Cardiac muscle cell (in vitro differentiated cells and primary cell): ENCODE measurements around the gene LRP5. TPM values are rescaled to one million over a fixed set of nuclear protein-coding genes. Genes with fewer than 3 reads are reported as not detected.
A peak's percentile ranks its signal among the peaks of the same experiment; 100 is the strongest.

Source experiments
- DNase-seq, 2 donors: peaks; one replicate each; pipeline versions ENCODE4 v3.0.0 to v3.0.0-alpha.2; 2010 to 2017; ENCODE audit warnings: low read depth in 1 of 2, low spot score in 1 of 2
- H3K27ac ChIP-seq: fragments of 200-600 bp; sonication (generic); 2 replicates; pipeline ENCODE4 v1.5.1; 2016
- H3K27me3 ChIP-seq: fragments of 200-600 bp; sonication (generic); 2 replicates; pipeline ENCODE4 v1.6.0; 2016; ENCODE audit warnings: control low read depth
- H3K36me3 ChIP-seq: fragments of 200-600 bp; sonication (generic); 2 replicates; pipeline ENCODE4 v1.5.1; 2016; ENCODE audit warnings: control low read depth
- H3K4me1 ChIP-seq: fragments of 200-600 bp; sonication (generic); 2 replicates; pipeline ENCODE4 v1.8.1; 2017; ENCODE audit warnings: low read depth, mild to moderate bottlenecking, mixed run types
- H3K4me3 ChIP-seq: fragments of 200-600 bp; sonication (generic); 2 replicates; pipeline ENCODE4 v1.5.1; 2016; ENCODE audit warnings: mild to moderate bottlenecking
- H3K9me3 ChIP-seq: fragments of 200-600 bp; sonication (generic); 2 replicates; pipeline ENCODE4 v1.5.1; 2017; ENCODE audit warnings: low read depth, mild to moderate bottlenecking, control low read depth
- polyA plus RNA-seq: library from polyadenylated mRNA; unstranded; fragments of >200 nt; fragmentation: Nextera tagmentation; extraction: Ambion mirVana; gene quantifications from 2 replicates; pipeline ENCODE4 v1.2.1, GENCODE V29; 2016
- total RNA-seq: library from RNA; depleted of rRNA; stranded (reverse); fragments of >200 nt; gene quantifications from 2 replicates; pipeline ENCODE4 v1.2.3, GENCODE V29; 2016
- TF ChIP-seq, protein P1 (sequence below): IDR thresholded peaks from 2 replicates; pipeline ENCODE4 v1.5.1; 2012; ENCODE audit warnings: low read depth, mild to moderate bottlenecking, low read length

LRP5 gene
- total and polyA plus RNA-seq, 2 experiments from 2014 or later: 29.1 to 245 TPM

DNA sequence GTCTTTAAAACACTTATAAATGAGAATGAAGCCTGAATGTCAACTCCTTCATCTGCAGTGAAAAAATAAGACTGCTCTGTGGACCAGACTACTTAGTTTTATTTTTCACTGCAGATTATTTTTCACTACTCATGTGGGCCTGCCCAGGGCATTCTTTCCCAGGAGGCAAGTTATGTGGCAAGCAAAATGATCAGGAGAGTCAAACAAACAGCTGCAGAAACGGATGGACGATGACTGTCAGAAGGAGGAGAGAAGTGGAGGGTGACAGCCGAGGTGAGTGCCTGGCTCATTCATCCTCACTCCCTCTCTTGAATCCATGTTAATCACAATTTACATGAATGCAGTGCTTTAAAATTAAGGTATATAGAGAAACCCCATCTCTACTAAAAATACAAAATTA, 5.8 kb upstream of the LRP5 start:
- TF ChIP-seq, protein P1, sequence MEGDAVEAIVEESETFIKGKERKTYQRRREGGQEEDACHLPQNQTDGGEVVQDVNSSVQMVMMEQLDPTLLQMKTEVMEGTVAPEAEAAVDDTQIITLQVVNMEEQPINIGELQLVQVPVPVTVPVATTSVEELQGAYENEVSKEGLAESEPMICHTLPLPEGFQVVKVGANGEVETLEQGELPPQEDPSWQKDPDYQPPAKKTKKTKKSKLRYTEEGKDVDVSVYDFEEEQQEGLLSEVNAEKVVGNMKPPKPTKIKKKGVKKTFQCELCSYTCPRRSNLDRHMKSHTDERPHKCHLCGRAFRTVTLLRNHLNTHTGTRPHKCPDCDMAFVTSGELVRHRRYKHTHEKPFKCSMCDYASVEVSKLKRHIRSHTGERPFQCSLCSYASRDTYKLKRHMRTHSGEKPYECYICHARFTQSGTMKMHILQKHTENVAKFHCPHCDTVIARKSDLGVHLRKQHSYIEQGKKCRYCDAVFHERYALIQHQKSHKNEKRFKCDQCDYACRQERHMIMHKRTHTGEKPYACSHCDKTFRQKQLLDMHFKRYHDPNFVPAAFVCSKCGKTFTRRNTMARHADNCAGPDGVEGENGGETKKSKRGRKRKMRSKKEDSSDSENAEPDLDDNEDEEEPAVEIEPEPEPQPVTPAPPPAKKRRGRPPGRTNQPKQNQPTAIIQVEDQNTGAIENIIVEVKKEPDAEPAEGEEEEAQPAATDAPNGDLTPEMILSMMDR: no peak
- H3K27me3 ChIP-seq: no peaks in the 10 kb centered on the region
- no peak overlapping the region for H3K27ac ChIP-seq
- DNase-seq: no peak
- H3K36me3 ChIP-seq: no peaks in the 10 kb centered on the region
- peaks cover 10% of the 10 kb centered on the region for H3K4me1 ChIP-seq
- H3K4me3 ChIP-seq: no peak overlapping the region
- no peaks in the 10 kb centered on the region for H3K9me3 ChIP-seq

DNA sequence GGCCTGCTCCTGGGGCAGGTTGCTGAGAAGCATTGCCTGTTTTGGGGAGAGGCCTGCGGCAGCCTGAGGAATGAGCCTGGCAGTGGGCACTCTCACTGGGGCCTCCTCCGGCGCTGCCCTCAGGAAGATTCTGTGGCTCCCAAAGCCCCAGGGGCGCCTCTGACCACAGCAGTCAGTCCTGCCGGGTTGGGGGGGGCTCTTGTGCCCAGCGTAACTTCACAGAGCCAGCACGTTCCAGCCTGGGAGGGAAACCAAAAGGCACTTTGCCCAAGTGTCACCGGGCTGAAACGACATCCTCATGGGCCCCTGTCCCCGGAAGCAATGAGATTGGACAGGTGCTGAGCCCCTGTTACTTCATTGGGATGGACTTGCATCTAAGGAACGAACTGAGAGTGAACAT, 4.3 kb upstream of the LRP5 start:
- Histone ChIP-seq H3K4me1 (peaks cover 10% of the 10 kb centered on the region), H3K36me3 (no peaks in the 10 kb centered on the region), H3K27ac (peak overlapping the region; percentile 35), H3K27me3 (no peaks in the 10 kb centered on the region), H3K9me3 (no peaks in the 10 kb centered on the region), H3K4me3 (no peak overlapping the region)
- no peak for DNase-seq
- TF ChIP-seq, protein P1: no peak

- DNase-seq: peak in 1 of 2 donors; percentile 55
- Histone ChIP-seq H3K27me3 (no peaks in the 10 kb centered on the region), H3K9me3 (no peaks in the 10 kb centered on the region), H3K4me3 (no peak overlapping the region), H3K27ac (peak overlapping the region; percentile 72), H3K4me1 (peaks cover 19% of the 10 kb centered on the region), H3K36me3 (no peaks in the 10 kb centered on the region)
- TF ChIP-seq, protein P1: no peak
Measured at GRCh38 chr11:68309621-68310185, 2.7 kb upstream of the LRP5 start.

DNA sequence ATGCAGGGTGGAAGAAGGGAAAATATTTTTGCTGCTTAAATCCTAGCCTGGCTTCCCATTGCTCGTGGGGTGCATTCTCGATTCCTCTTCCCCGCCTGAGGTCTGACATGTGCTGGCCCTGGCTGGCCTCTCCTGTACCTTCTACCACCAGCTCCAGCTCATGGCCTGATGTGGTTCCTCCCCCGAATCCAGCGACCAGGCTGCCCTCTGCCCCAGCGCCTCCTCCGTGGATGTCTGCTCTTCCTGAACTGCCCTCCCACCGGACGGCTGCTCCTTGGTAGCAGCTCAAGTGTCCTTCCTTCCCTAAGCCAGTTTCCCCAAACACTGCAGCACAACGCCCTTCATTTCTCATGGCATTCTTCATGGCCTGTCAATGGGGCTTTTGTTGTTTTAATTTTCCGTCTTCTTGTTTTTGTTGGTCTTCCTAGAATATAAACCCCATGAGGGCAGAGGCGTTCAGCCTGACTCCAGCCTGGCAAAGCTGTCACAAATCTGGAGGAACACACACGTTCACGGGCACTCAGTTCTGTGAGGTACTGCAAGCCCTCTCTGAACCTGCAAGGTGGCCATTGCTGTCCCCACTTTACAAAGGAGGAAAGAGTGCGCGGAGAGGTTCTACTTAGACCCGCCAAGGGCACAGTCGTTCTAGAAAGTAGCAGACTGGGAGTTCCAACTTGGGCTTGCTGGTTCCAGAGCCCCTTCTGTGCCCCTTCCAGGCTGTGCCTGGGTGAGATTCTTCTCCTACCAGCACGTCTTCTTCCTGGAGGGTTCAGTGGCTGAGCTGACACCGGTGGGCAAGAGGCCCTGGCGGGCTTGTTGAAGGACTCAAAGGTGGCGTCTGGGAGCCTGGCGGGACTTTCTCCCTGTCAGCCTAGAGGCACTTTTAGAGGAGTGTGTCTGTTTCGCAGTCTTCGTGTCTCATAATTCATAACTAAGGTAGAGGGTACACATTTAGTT, 953 bp upstream of the LRP5 start:
- no peak overlapping the region for H3K27ac ChIP-seq
- no peak for DNase-seq
- H3K4me1 ChIP-seq: peaks cover 25% of the 10 kb centered on the region
- no peaks in the 10 kb centered on the region for H3K36me3 ChIP-seq
- H3K4me3 ChIP-seq: peak overlapping the region; percentile 19
- no peaks in the 10 kb centered on the region for H3K27me3 ChIP-seq
- TF ChIP-seq, protein P1: no peak
- H3K9me3 ChIP-seq: no peaks in the 10 kb centered on the region

DNA sequence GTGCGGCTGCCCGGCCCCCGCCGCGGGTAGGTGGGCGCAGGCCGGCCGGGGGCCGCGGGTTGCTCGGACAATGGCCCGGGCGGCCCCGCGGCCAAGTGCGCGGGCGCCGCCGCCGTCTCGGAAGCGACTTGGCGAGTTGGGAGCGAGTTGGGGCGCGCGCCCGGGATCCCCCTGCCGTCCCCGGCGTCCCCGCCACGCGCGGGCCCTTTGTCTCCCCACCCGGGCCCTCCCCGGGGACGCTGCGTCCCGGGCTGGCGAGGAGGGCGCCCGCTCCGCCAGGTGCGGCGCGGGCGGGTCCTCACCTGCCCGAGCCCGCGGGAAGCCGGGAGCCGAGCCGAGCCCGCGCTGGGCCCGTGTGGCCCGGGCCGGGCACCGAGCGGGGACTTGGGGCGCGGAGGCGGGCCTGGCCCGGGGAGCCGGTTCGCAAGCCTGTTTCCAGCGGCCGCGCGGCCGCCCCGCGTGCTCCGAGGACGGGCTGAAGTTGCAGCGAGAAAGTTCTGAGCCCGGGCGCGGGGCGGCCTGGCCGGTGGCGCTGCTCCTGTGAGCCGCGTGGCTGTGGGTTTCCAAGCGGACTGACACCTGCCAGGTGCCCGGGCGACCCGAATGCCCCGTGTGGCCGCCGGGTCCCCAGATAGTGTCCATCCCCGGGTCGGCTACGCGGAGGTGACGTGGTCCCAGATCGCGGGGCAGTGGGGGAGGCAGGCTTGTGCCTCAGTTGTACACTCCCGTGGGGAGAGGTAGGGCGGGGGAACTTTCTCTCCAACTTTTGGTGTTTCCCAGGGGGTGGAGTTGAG, 586 bp downstream of the LRP5 start:
- DNase-seq: peak in 1 of 2 donors; percentile 51
- TF ChIP-seq, protein P1: no peak
- H3K4me1 ChIP-seq: peaks cover 25% of the 10 kb centered on the region
- H3K4me3 ChIP-seq: peak overlapping the region; percentile 69
- H3K9me3 ChIP-seq: no peaks in the 10 kb centered on the region
- H3K36me3 ChIP-seq: no peaks in the 10 kb centered on the region
- no peaks in the 10 kb centered on the region for H3K27me3 ChIP-seq
- peak overlapping the region; percentile 52 for H3K27ac ChIP-seq
